Lower leg skin (tissue), 3 donors: Measurements from ENCODE around the gene LTF.

ENCODE experiments used
- POLR2A ChIP-seq, 2 donors: fragments of 450-650 bp; IDR thresholded peaks; one replicate each; pipeline ENCODE4 v1.6.1; 2016 to 2017; ENCODE audit warnings: antibody characterized with exemption in 2 of 2, mild to moderate bottlenecking in 1 of 2, moderate library complexity in 1 of 2
- TF ChIP-seq, protein P1 (sequence below), 3 donors: fragments of 450-650 bp; IDR thresholded peaks; one replicate each; pipeline ENCODE4 v1.5.1; 2016; ENCODE audit warnings: antibody characterized with exemption in 3 of 3, mild to moderate bottlenecking in 3 of 3, moderate library complexity in 2 of 3

GRCh38 chr3:46400846-46401245, 63.9 kb downstream of the LTF start:
- TF ChIP-seq, protein P1, sequence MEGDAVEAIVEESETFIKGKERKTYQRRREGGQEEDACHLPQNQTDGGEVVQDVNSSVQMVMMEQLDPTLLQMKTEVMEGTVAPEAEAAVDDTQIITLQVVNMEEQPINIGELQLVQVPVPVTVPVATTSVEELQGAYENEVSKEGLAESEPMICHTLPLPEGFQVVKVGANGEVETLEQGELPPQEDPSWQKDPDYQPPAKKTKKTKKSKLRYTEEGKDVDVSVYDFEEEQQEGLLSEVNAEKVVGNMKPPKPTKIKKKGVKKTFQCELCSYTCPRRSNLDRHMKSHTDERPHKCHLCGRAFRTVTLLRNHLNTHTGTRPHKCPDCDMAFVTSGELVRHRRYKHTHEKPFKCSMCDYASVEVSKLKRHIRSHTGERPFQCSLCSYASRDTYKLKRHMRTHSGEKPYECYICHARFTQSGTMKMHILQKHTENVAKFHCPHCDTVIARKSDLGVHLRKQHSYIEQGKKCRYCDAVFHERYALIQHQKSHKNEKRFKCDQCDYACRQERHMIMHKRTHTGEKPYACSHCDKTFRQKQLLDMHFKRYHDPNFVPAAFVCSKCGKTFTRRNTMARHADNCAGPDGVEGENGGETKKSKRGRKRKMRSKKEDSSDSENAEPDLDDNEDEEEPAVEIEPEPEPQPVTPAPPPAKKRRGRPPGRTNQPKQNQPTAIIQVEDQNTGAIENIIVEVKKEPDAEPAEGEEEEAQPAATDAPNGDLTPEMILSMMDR (IDR thresholded peaks at IDR 0.05), result no peak
- no peak for TF ChIP-seq POLR2A (IDR thresholded peaks at IDR 0.05)
